Heart left ventricle (tissue), 13 donors: Measurements from ENCODE around the gene OASL.

ENCODE experiments used
- POLR2A ChIP-seq, 2 donors: fragments of 450-650 bp; IDR thresholded peaks; one replicate each; pipeline ENCODE4 v1.6.1; 2017; ENCODE audit warnings: antibody characterized with exemption in 2 of 2, mild to moderate bottlenecking in 2 of 2, moderate library complexity in 2 of 2
- TF ChIP-seq, protein P1 (sequence below), 12 donors: fragments of 200-600 bp; sonication (generic) in 4 of 12; IDR thresholded peaks; one replicate each; pipeline versions ENCODE4 v1.5.0 to v1.8.0; 2018 to 2022; ENCODE audit warnings: antibody characterized with exemption in 12 of 12, mild to moderate bottlenecking in 5 of 12
- donor health status: ischemic (EF 13 %, LVEDD 7.1; RV severe dilation, severe dysfunction).
- donor health status: DM: no; HTN: yes; CAD: no.
- donor health status: DM: no; HTN: no; CAD: no.
- donor health status: ischemic (EF 25% LVEDD 6.9; RV normal size, moderate dysfunction).
- donor health status: ischemic (EF 25% LVEDD 5.7; RV mildly dilated, moderate dysfunction).
- donor health status: ischemic (EF 35%, LVEDD 5.7; RV mildly dilated, moderate dysfunction).
- donor health status: nonischemic (EF 11% LVEDD 7.7; RV severe dilation, severe dysfunction).
- donor health status: DM: yes; HTN: yes; CAD: no.
- donor health status: PGD.
- donor health status: ischemic (EF 29% LVEDD 5.4; RV normal size, mild dysfunction).
- donor health status: nonischemic (EF 23%, LVEDD 6.1; RV moderate dilation, normal function).

DNA sequence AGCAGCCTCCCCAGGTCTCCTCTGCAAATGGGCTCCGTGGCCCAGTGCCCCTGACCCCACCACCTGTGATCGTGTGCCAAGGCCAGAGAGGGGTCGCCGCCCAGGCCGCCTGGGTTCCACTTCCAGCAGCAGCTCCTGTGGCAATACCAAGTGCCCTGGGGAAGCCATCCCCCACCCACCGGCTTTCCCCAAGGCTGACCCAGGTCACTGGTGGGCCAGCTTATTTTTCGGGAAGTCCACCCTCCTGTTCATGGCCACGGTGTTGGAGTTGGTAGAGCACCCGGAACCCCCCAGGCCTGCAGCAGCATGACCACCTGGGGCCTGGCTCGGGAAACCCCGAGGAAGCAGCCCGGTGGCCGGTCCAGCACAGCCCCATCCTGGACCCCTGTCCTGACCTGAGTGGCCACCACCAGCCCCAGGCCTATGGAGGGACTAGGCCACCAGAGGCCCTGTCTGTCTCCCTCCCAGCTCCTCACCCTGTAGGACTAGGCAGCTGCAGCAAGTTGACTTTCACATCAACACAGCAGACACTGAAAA lies 40.8 kb upstream of the OASL start:
- TF ChIP-seq, protein P1, sequence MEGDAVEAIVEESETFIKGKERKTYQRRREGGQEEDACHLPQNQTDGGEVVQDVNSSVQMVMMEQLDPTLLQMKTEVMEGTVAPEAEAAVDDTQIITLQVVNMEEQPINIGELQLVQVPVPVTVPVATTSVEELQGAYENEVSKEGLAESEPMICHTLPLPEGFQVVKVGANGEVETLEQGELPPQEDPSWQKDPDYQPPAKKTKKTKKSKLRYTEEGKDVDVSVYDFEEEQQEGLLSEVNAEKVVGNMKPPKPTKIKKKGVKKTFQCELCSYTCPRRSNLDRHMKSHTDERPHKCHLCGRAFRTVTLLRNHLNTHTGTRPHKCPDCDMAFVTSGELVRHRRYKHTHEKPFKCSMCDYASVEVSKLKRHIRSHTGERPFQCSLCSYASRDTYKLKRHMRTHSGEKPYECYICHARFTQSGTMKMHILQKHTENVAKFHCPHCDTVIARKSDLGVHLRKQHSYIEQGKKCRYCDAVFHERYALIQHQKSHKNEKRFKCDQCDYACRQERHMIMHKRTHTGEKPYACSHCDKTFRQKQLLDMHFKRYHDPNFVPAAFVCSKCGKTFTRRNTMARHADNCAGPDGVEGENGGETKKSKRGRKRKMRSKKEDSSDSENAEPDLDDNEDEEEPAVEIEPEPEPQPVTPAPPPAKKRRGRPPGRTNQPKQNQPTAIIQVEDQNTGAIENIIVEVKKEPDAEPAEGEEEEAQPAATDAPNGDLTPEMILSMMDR (IDR thresholded peaks at IDR 0.05) = no peak
- TF ChIP-seq POLR2A (IDR thresholded peaks at IDR 0.05) = no peak
